GM23338 (cell line): Measurements from ENCODE around the gene MATR3.

Source experiments
- CTCF ChIP-seq, 2 experiments: fragments of 200-600 bp in 1 of 2; sonication (generic) in 1 of 2; conservative IDR thresholded peaks; 2 replicates each; pipeline versions ENCODE4 v1.5.1 to v1.6.1; 2016 to 2017; ENCODE audit warnings: antibody characterized with exemption in 2 of 2, low read depth in 2 of 2, mild to moderate bottlenecking in 2 of 2, moderate library complexity in 1 of 2
- ETS1 ChIP-seq: IDR thresholded peaks from 2 replicates; pipeline ENCODE4 v1.6.1; 2016; ENCODE audit warnings: antibody characterized with exemption

GRCh38 chr5:139296862-139297326 lies 3.4 kb downstream of the MATR3 start:
- TF ChIP-seq CTCF (conservative IDR thresholded peaks at IDR 0.05; ENCODE audit: low read depth in 2 of 2) (no peak), ETS1 (no peak)
